ENCODE results near the gene TRABD2A. TPM values are rescaled to one million over a fixed set of nuclear protein-coding genes. Genes with fewer than 3 reads are reported as not detected.

TRABD2A gene
- total RNA-seq, 1 donor from 2014 or later: 1.5 TPM

- DNase-seq: no peak
These were observed 31.5 kb downstream of the TRABD2A start for GRCh38 chr2:84849271-84849952.

- no peak for DNase-seq
These were observed 33.4 kb downstream of the TRABD2A start for GRCh38 chr2:84847326-84848050.

GRCh38 chr2:84846741-84847142 lies 34.1 kb downstream of the TRABD2A start:
- DNase-seq: no peak

GRCh38 chr2:84846041-84846663 lies 34.7 kb downstream of the TRABD2A start:
- no peak for DNase-seq

GRCh38 chr2:84844141-84844540 lies 36.7 kb downstream of the TRABD2A start:
- no peak for DNase-seq

- DNase-seq: no peak
These were observed 39.3 kb downstream of the TRABD2A start for GRCh38 chr2:84841577-84841976.

- DNase-seq: no peak
These were observed 40.6 kb downstream of the TRABD2A start for GRCh38 chr2:84840306-84840705.

GRCh38 chr2:84839851-84840250 lies 41.0 kb downstream of the TRABD2A start:
- no peak for DNase-seq

GRCh38 chr2:84838434-84839145 lies 42.3 kb downstream of the TRABD2A start:
- DNase-seq: no peak

- no peak for DNase-seq
These were observed 44.7 kb downstream of the TRABD2A start for GRCh38 chr2:84836215-84836614.

- DNase-seq: no peak
These were observed 47.3 kb downstream of the TRABD2A start for GRCh38 chr2:84833481-84834150.

GRCh38 chr2:84832772-84833461 lies 48.0 kb downstream of the TRABD2A start:
- peak; percentile 3 for DNase-seq

GRCh38 chr2:84830758-84831500 lies 50.0 kb downstream of the TRABD2A start:
- no peak for DNase-seq

- DNase-seq: no peak
These were observed 50.8 kb downstream of the TRABD2A start for GRCh38 chr2:84830095-84830494.

- DNase-seq: no peak
These were observed 51.2 kb downstream of the TRABD2A start for GRCh38 chr2:84829693-84830092.

- no peak for DNase-seq
These were observed 52.8 kb downstream of the TRABD2A start for GRCh38 chr2:84827978-84828575.

- no peak for DNase-seq
These were observed 57.1 kb downstream of the TRABD2A start for GRCh38 chr2:84823788-84824187.

- no peak for DNase-seq
These were observed 57.7 kb downstream of the TRABD2A start for GRCh38 chr2:84823229-84823628.

- no peak for DNase-seq
These were observed 59.1 kb downstream of the TRABD2A start for GRCh38 chr2:84821806-84822205.

GRCh38 chr2:84817239-84817655 lies 63.6 kb downstream of the TRABD2A start:
- no peak for DNase-seq

Measured in skin of body (tissue), 2 donors.